HG02943 (cell line): Measurements from ENCODE around the gene ZBTB20.
"Not testable (repeated sequence)": the region's sequence is repeated elsewhere in the genome, so short reads cannot be mapped to it uniquely, and the experiment has no call there.

Experiments used
- ATAC-seq: cut with Tn5 transposase; IDR thresholded peaks from one replicate; pipeline ENCODE4 v1.9.1; 2021; ENCODE audit warnings: mild to moderate bottlenecking, low read depth, moderate library complexity; ENCODE audit not compliant: unreplicated experiment

Gene ZBTB20

GRCh38 chr3:115148142-115148790, 1.2 kb upstream of the ZBTB20 start:
- peak; percentile 2 for ATAC-seq

GRCh38 chr3:115147329-115148141, 447 bp upstream of the ZBTB20 start:
- ATAC-seq: peak; percentile 80

GRCh38 chr3:115146032-115146417, 1.1 kb downstream of the ZBTB20 start:
- no peak for ATAC-seq

GRCh38 chr3:115141033-115141757, 5.9 kb downstream of the ZBTB20 start:
- ATAC-seq: peak; percentile 49

- no peak for ATAC-seq
Measured at GRCh38 chr3:115139072-115139471, 8.0 kb downstream of the ZBTB20 start.

- no peak for ATAC-seq
Measured at GRCh38 chr3:115134648-115135347, 12.3 kb downstream of the ZBTB20 start.

- no peak for ATAC-seq
Measured at GRCh38 chr3:115127208-115127607, 19.9 kb downstream of the ZBTB20 start.

- ATAC-seq: no peak
Measured at GRCh38 chr3:115120597-115120996, 26.5 kb downstream of the ZBTB20 start.

- no peak for ATAC-seq
Measured at GRCh38 chr3:115113367-115113766, 33.7 kb downstream of the ZBTB20 start.

GRCh38 chr3:115111632-115112031, 35.5 kb downstream of the ZBTB20 start:
- ATAC-seq: no peak

GRCh38 chr3:115110830-115111229, 36.3 kb downstream of the ZBTB20 start:
- ATAC-seq: no peak

- not testable (repeated sequence) for ATAC-seq
Measured at GRCh38 chr3:115110066-115110465, 37.0 kb downstream of the ZBTB20 start.

GRCh38 chr3:115108614-115109013, 38.5 kb downstream of the ZBTB20 start:
- no peak for ATAC-seq

GRCh38 chr3:115102046-115102445, 45.0 kb downstream of the ZBTB20 start:
- ATAC-seq: no peak

- no peak for ATAC-seq
Measured at GRCh38 chr3:115100806-115101205, 46.3 kb downstream of the ZBTB20 start.

GRCh38 chr3:115099986-115100571, 47.0 kb downstream of the ZBTB20 start:
- ATAC-seq: no peak

- no peak for ATAC-seq
Measured at GRCh38 chr3:115099134-115099985, 47.7 kb downstream of the ZBTB20 start.

GRCh38 chr3:115098354-115099073, 48.6 kb downstream of the ZBTB20 start:
- no peak for ATAC-seq

GRCh38 chr3:115095236-115095635, 51.9 kb downstream of the ZBTB20 start:
- no peak for ATAC-seq
